ENCODE results near the gene THBS2.

THBS2 gene

DNA sequence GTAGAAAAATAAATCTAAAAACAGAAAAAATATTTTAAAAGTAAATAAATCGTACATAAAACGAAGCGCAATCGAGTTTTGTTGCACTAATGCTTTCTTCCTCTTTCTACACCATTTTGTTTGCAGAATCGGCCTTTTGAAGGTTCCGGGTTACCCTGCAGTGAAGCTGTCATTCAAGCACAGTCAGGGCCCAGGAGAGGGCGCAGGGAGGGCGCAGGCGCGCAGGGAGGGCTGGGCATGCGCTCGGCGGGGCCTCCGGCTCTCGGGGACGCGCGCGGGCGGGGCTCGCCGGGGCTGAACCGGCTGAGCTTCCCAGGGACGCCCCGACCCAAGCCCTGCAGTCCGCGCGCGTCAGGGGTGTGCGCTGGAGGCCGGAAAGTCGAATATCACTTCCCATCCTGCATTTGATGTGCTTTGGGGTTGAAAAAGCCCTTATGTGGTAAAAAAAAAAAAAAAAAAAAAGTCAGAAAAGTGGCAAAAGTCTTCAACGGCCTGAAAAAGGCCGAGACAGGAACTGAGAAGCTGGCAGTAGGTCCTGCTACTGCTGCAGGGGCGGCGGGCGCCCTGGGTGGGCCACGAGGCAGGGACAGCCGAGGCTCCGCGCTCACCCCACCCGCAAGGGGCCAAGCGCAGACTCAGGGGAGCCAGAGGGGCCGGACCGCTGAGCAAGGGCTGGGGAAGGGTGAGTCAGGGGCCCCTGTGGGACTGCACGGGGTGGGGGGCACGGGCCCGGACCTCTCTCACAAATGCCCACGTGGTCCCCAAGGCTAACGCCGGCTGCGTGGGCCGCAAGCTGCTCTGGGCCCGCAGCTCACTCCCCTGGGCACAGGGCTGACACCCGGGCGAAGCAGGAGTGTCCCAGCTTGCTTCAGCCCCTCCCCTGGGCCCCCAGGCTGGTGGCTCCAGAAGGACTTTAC, 40.5 kb downstream of the THBS2 start:
- TF ChIP-seq, protein P1, sequence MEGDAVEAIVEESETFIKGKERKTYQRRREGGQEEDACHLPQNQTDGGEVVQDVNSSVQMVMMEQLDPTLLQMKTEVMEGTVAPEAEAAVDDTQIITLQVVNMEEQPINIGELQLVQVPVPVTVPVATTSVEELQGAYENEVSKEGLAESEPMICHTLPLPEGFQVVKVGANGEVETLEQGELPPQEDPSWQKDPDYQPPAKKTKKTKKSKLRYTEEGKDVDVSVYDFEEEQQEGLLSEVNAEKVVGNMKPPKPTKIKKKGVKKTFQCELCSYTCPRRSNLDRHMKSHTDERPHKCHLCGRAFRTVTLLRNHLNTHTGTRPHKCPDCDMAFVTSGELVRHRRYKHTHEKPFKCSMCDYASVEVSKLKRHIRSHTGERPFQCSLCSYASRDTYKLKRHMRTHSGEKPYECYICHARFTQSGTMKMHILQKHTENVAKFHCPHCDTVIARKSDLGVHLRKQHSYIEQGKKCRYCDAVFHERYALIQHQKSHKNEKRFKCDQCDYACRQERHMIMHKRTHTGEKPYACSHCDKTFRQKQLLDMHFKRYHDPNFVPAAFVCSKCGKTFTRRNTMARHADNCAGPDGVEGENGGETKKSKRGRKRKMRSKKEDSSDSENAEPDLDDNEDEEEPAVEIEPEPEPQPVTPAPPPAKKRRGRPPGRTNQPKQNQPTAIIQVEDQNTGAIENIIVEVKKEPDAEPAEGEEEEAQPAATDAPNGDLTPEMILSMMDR (IDR thresholded peaks at IDR 0.05; ENCODE audit: insufficient read depth, low read depth, low read length, missing control alignments), result peak; percentile 56
- peak; percentile 89 for DNase-seq (ENCODE audit: low read depth)
- H3K4me3 ChIP-seq (ENCODE audit: low read length), result peak overlapping the region; percentile 36

DNA sequence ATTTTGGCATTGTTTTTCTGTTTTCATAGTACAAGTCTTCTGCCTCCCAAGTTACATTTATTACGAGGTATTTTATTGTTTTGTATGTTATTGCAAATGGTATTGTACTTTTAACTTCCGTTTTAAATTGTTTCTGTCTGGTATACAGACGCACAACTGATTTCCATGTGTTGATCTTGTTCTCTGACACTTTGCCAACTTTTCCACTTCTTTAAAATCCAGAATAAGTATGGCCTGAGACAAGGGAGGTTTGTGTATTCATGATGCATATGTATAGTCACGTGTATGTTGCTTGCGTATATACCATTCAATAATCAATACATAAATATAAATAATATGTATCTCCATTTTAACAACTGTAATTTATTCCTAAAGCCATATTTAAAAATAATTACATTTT, 41.2 kb downstream of the THBS2 start:
- TF ChIP-seq, protein P1 (IDR thresholded peaks at IDR 0.05; ENCODE audit: insufficient read depth, low read depth, low read length, missing control alignments), result no peak
- DNase-seq (ENCODE audit: low read depth), result no peak
- H3K4me3 ChIP-seq (ENCODE audit: low read length), result peak overlapping the region; percentile 34

DNA sequence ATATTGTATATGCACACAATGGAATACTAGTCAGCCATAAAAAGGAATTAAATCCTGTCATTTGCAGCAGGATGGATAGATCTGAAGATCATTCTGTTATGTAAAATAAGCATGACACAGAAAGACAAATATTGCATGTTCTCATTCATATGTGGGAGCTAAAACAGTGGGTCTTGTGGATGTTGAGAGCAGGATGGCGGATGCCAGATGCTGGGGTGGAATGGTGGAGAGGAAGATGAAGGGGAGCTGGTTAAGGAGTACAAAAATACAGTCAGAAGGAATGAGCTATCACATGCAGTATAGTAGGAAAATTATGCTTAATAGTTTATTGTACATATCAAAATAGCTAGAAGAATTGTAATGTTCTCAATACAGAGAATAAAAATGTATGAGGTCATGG, 41.8 kb downstream of the THBS2 start:
- H3K4me3 ChIP-seq (ENCODE audit: low read length), result no peak overlapping the region
- DNase-seq (ENCODE audit: low read depth), result no peak
- TF ChIP-seq, protein P1 (IDR thresholded peaks at IDR 0.05; ENCODE audit: insufficient read depth, low read depth, low read length, missing control alignments), result no peak

DNA sequence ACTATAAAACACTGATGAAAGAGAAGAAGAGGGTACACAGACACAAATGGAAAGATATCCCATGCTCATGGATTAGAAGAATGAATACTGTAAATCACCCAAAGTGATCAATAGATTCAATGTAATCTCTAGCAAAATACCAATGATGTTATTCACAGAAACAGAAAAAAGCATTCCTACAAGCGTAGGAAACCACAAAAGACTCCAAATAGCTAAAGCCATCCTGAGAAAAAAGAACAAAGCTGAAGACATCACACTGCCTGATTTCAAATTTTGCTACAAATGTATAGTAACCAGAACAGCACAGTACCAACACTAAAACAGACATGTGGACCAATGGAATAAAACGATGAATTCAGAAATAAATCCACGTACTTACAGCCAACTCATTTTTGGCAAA, 43.0 kb downstream of the THBS2 start:
- no peak overlapping the region for H3K4me3 ChIP-seq (ENCODE audit: low read length)
- TF ChIP-seq, protein P1 (IDR thresholded peaks at IDR 0.05; ENCODE audit: insufficient read depth, low read depth, low read length, missing control alignments), result no peak
- no peak for DNase-seq (ENCODE audit: low read depth)

DNA sequence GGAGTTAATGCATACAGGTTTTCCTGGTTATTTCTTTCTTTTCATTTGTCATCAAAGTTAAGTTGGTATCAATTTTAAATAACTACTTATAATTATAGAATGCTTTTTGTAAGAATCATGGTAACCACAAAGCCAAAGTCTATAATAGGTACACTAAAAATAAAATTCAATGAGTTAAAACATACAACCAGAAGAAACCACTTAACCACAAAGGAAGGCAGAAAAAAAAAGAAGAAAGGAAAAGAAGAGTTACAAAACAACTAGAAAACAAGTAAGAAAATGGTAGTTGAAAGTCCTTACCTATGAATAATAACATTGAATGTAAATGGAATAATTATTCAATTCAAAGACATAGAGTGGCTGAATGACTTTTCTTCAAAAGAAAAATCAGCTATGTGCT, 45.6 kb downstream of the THBS2 start:
- no peak overlapping the region for H3K4me3 ChIP-seq (ENCODE audit: low read length)
- TF ChIP-seq, protein P1 (IDR thresholded peaks at IDR 0.05; ENCODE audit: insufficient read depth, low read depth, low read length, missing control alignments), result no peak
- DNase-seq (ENCODE audit: low read depth), result no peak

DNA sequence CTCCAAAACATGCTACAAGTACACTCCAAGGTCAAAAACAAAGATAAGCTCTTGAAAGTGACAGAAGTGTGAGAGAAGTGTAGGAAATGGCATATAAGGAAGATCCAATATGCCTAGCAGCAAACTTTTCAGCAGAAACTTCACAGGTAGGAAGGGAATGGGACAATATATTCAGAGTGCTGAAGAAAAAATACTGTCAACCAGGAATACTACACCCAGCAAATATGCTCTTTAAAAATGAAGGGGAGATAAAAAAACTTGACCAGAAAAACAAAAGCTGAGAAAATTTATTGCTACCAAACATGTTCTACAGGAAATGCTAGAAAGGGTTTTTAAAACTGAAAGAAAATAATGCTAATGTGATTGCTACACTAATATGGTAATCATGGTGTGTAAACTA, 46.2 kb downstream of the THBS2 start:
- TF ChIP-seq, protein P1 (IDR thresholded peaks at IDR 0.05; ENCODE audit: insufficient read depth, low read depth, low read length, missing control alignments), result no peak
- H3K4me3 ChIP-seq (ENCODE audit: low read length), result no peak overlapping the region
- no peak for DNase-seq (ENCODE audit: low read depth)
